ENCODE results near the gene EDRF1.

- no peak for TF ChIP-seq CTCF (optimal IDR thresholded peaks at IDR 0.05 in 1 of 3, IDR thresholded peaks at IDR 0.05 in 1 of 3, conservative IDR thresholded peaks at IDR 0.05 in 1 of 3; ENCODE audit: extremely low read depth in 1 of 3, insufficient read depth in 2 of 3, low read length in 3 of 3)
- TF ChIP-seq EZH2 (IDR thresholded peaks at IDR 0.05; ENCODE audit: low read length) = no peak
These were observed 64.4 kb downstream of the EDRF1 start for GRCh38 chr10:125783957-125784356.

Data from keratinocyte (primary cell).